HCT116 (cell line): ENCODE measurements around the gene CDK9. TPM values are rescaled to one million over a fixed set of nuclear protein-coding genes. Genes with fewer than 3 reads are reported as not detected.

Experiments
- ATAC-seq: fragments of 200-7000 bp; cut with Tn5 transposase; 2 replicates; pipeline ENCODE4 v1.9.1; 2020; ENCODE audit warnings: mild to moderate bottlenecking, moderate library complexity
- BruUV-seq: library from RNA; stranded (reverse); fragments of 400-500 nt; replicated peaks from 2 replicates; lab custom pipeline; 2021; lab: Mats Ljungman, UMichigan
- CTCF ChIA-PET: fragments of 300-600 bp; sonication (Branson Sonifier 250); formaldehyde crosslinking; loops from one replicate; lab custom pipeline; 2021; ENCODE audit warnings: antibody characterized with exemption; lab: Charles Lee
- POLR2A ChIA-PET: fragments of 300-600, 350-600 bp; sonication (Branson Sonifier 250); formaldehyde crosslinking; loops from one replicate; lab custom pipeline; 2021; ENCODE audit warnings: antibody characterized with exemption; lab: Charles Lee
- RAD21 ChIA-PET, 2 experiments: fragments of 300-600 bp; sonication (Branson Sonifier 250); formaldehyde crosslinking; loops; one replicate each; lab custom pipeline; 2023; ENCODE audit warnings: low total read pairs in 2 of 2; ENCODE audit not compliant: uncharacterized antibody in 2 of 2, unreplicated experiment in 2 of 2, low non-redundant PET in 1 of 2; lab: Charles Lee
- DNase-seq: peaks from one replicate; pipeline ENCODE4 v3.0.0-alpha.2; 2010; ENCODE audit warnings: low read depth, low spot score
- H2AFZ ChIP-seq: fragments of 200-600 bp; shearing (Covaris generic), sonication (generic); 2 replicates; pipeline ENCODE4 v1.6.1; 2017; ENCODE audit warnings: low read depth, mixed run types, mixed read lengths, antibody characterized with exemption, low read length; ENCODE audit not compliant: poor library complexity, severe bottlenecking
- H3K27ac ChIP-seq: 2 replicates; pipeline ENCODE4 v1.5.1; 2012; ENCODE audit warnings: low read depth, low read length
- H3K27me3 ChIP-seq: fragments of 200-600 bp; sonication (generic); 2 replicates; pipeline ENCODE4 v1.6.1; 2016; ENCODE audit warnings: mixed run types, low read length, mixed read lengths; ENCODE audit not compliant: insufficient read depth
- H3K36me3 ChIP-seq, 2 experiments: fragments of 200-500 bp in 1 of 2; fragments of 200-600 bp in 1 of 2; sonication (Bioruptor generic) in 1 of 2; sonication (generic) in 1 of 2; 2 replicates each; pipeline versions ENCODE4 v1.5.1 to v1.6.1; 2014 to 2016; ENCODE audit warnings: low read length in 2 of 2, inconsistent platforms in 1 of 2, mixed read lengths in 1 of 2, mixed run types in 1 of 2; ENCODE audit not compliant: insufficient read depth in 2 of 2, control insufficient read depth in 1 of 2
- H3K4me1 ChIP-seq, 2 experiments: fragments of 200-600 bp in 1 of 2; sonication (generic) in 1 of 2; 2 replicates each; pipeline versions ENCODE4 v1.5.1 to v1.6.1; 2012 to 2017; ENCODE audit warnings: low read length in 2 of 2, inconsistent platforms in 1 of 2, mild to moderate bottlenecking in 1 of 2, mixed read lengths in 1 of 2, mixed run types in 1 of 2, moderate library complexity in 1 of 2; ENCODE audit not compliant: insufficient read depth in 2 of 2, control insufficient read depth in 1 of 2
- H3K4me2 ChIP-seq: fragments of 200-600 bp; sonication (generic); 2 replicates; pipeline ENCODE4 v1.6.1; 2017; ENCODE audit warnings: mixed run types, low read length, mixed read lengths
- H3K4me3 ChIP-seq, 2 experiments: fragments of 200-600 bp in 1 of 2; sonication (generic) in 1 of 2; replicated peaks in 1 of 2; 2 replicates each; pipeline ENCODE4 v1.5.1; 2011 to 2016; ENCODE audit warnings: low read length in 2 of 2, control low read depth in 1 of 2, low read depth in 1 of 2, mild to moderate bottlenecking in 1 of 2, mixed read lengths in 1 of 2, mixed run types in 1 of 2
- H3K79me2 ChIP-seq: fragments of 200-600 bp; sonication (generic); 2 replicates; pipeline ENCODE4 v1.6.1; 2017; ENCODE audit warnings: mild to moderate bottlenecking, mixed run types, low read length, moderate library complexity, mixed read lengths; ENCODE audit not compliant: insufficient read depth
- H3K9ac ChIP-seq: fragments of 200-600 bp; sonication (generic); 2 replicates; pipeline ENCODE4 v1.6.1; 2016; ENCODE audit warnings: low read length, mixed read lengths
- H3K9me2 ChIP-seq: fragments of 200-600 bp; sonication (generic), shearing (Covaris generic); 2 replicates; pipeline ENCODE4 v1.6.1; 2017; ENCODE audit warnings: mixed run types, mild to moderate bottlenecking, moderate library complexity; ENCODE audit not compliant: insufficient read depth
- H3K9me3 ChIP-seq, 2 experiments: fragments of 200-500 bp in 1 of 2; fragments of 200-600 bp in 1 of 2; sonication (Bioruptor generic) in 1 of 2; sonication (generic) in 1 of 2; 2 replicates each; pipeline ENCODE4 v1.6.1; 2014 to 2017; ENCODE audit warnings: low read length in 2 of 2, mixed read lengths in 2 of 2, inconsistent platforms in 1 of 2, low read depth in 1 of 2, mild to moderate bottlenecking in 1 of 2, mixed run types in 1 of 2, moderate library complexity in 1 of 2; ENCODE audit not compliant: control insufficient read depth in 1 of 2, insufficient read depth in 1 of 2
- H4K20me1 ChIP-seq: fragments of 200-600 bp; sonication (generic), shearing (Covaris generic); 2 replicates; pipeline ENCODE4 v1.6.1; 2017; ENCODE audit warnings: mixed run types, mild to moderate bottlenecking, moderate library complexity; ENCODE audit not compliant: insufficient read depth
- CBX3 ChIP-seq: IDR thresholded peaks from 2 replicates; pipeline ENCODE4 v1.6.1; 2012; ENCODE audit warnings: low read depth
- EGR1 ChIP-seq: IDR thresholded peaks from 2 replicates; pipeline ENCODE4 v1.6.1; 2012; ENCODE audit warnings: low read depth
- FOSL1 ChIP-seq: IDR thresholded peaks from 2 replicates; pipeline ENCODE4 v1.6.1; 2012; ENCODE audit warnings: low read depth
- POLR2A ChIP-seq: IDR thresholded peaks from 2 replicates; pipeline ENCODE4 v1.7.0; 2011; ENCODE audit warnings: borderline replicate concordance; ENCODE audit not compliant: insufficient read depth, insufficient read length; ENCODE audit errors: extremely low read depth
- POLR2AphosphoS5 ChIP-seq: IDR thresholded peaks from 2 replicates; pipeline ENCODE4 v1.6.1; 2011; ENCODE audit warnings: mild to moderate bottlenecking, low read depth, low read length, moderate library complexity
- RAD21 ChIP-seq: IDR thresholded peaks from 2 replicates; pipeline ENCODE4 v1.6.1; 2012; ENCODE audit warnings: low read depth, mild to moderate bottlenecking
- SIN3A ChIP-seq: IDR thresholded peaks from 2 replicates; pipeline ENCODE4 v1.6.1; 2012; ENCODE audit warnings: low read depth
- SRF ChIP-seq: IDR thresholded peaks from 2 replicates; pipeline ENCODE4 v1.6.1; 2012; ENCODE audit warnings: low read depth
- TCF7L2 ChIP-seq: IDR thresholded peaks from 2 replicates; pipeline ENCODE4 v1.7.0; 2011; ENCODE audit warnings: borderline replicate concordance, inconsistent platforms; ENCODE audit not compliant: insufficient read depth, insufficient read length; ENCODE audit errors: extremely low read depth
- YY1 ChIP-seq: IDR thresholded peaks from 2 replicates; pipeline ENCODE4 v1.6.1; 2011; ENCODE audit warnings: low read length, low read depth, moderate library complexity, mild to moderate bottlenecking; ENCODE audit not compliant: insufficient replicate concordance; ENCODE audit errors: extremely low read depth
- ZFX ChIP-seq: fragments of 450-650 bp; IDR thresholded peaks from 2 replicates; pipeline ENCODE4 v1.6.1; 2017
- ZNF274 ChIP-seq: fragments of 200-500 bp; sonication (Bioruptor generic); IDR thresholded peaks from 2 replicates; pipeline ENCODE4 v1.6.1; 2014; ENCODE audit warnings: mild to moderate bottlenecking, low read depth, low read length, inconsistent platforms
- intact Hi-C: fragments of 100-400 bp; cut with micrococcal nuclease; formaldehyde crosslinking; loops from 2 replicates; pipeline ENCODE4 v1.10.0; 2022
- total RNA-seq: library from RNA; stranded (reverse); gene quantifications from one replicate; pipeline ENCODE4 v1.2.1, GENCODE V29; 2021; ENCODE audit not compliant: unreplicated experiment
- TF ChIP-seq, protein P1 (sequence below), 3 experiments: fragments of 200-600 bp in 1 of 3; sonication (generic) in 1 of 3; IDR thresholded peaks in 2 of 3; conservative IDR thresholded peaks in 1 of 3; 2 replicates each; pipeline ENCODE4 v1.5.1; 2012 to 2017; ENCODE audit warnings: low read depth in 2 of 3, low read length in 2 of 3, antibody characterized with exemption in 1 of 3, borderline replicate concordance in 1 of 3, control low read depth in 1 of 3, mild to moderate bottlenecking in 1 of 3, mixed read lengths in 1 of 3, mixed run types in 1 of 3, moderate library complexity in 1 of 3; ENCODE audit not compliant: insufficient read depth in 1 of 3
- TF ChIP-seq, protein P2 (sequence below): IDR thresholded peaks from 2 replicates; pipeline ENCODE4 v1.6.1; 2011; ENCODE audit warnings: mild to moderate bottlenecking, low read length, moderate library complexity; ENCODE audit not compliant: insufficient replicate concordance; ENCODE audit errors: extremely low read depth
- TF ChIP-seq, protein P3 (sequence below): IDR thresholded peaks from 2 replicates; pipeline ENCODE4 v1.6.1; 2012; ENCODE audit warnings: low read depth

Gene CDK9
- total RNA-seq, 1 experiment from 2014 or later: 102 TPM

DNA sequence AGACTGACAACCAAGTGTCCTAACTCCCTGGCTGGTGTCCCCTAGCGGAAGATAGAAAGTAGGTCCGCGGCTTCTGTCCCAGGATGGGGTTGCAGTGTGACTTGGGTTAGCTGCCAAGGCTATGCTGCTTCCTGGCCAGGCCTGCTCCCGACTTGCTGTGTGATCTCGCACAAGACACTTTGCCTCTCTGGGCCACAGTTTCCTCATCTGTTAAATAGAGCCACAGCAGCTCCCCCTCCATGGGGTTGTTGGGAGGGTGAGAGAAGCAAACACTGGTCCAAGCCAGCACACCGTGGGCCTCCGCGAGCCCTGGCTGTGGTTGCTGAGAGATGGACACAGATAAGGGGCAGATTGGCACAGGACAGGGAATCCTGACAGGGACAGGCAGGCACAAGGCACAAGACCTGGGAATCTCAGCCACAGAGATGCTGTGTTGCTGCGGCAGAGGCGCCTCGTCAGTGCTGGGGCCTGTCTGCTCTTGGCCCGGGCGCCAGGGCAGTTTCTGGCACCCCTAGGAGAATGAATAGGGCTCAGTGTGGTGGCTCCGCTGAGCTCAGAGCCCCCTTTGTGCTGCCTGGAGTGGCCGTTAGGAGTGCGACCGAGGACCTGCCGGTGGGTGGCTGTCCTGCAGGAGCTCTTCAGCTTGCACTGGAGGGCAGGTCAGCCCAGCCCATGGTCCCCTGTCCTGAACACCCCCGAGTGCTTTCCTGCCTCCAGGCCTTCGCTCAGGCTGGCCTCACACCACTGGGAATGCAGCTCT is 5.5 kb upstream of the CDK9 start:
- H3K27ac ChIP-seq: no peak overlapping the region; the same call in 1 of the 2 replicates
- intact Hi-C loops: no loop called here
- ChIA-PET POLR2A (interaction anchor here (0.8 kb wide), 1 partner anchor 40 kb away, joined by 4 read pairs; no protein-coding TSS in a partner anchor), RAD21 (no interaction called here), CTCF (interaction anchor here (1.1 kb wide), 1 partner anchor 46 kb away, joined by 4 read pairs; the partner anchor contains the start of gene TOR2A)
- H2AFZ ChIP-seq: no peak overlapping the region
- peaks cover 5% of the 10 kb centered on the region in 2 experiments; a peak in 3 of 4 replicates for H3K4me1 ChIP-seq
- H3K36me3 ChIP-seq: no peaks in the 10 kb centered on the region
- no peaks in the 10 kb centered on the region for H3K79me2 ChIP-seq
- BruUV-seq: no TSS peak
- no peak overlapping the region for H3K9ac ChIP-seq
- DNase-seq (no peak), ATAC-seq (no peak)
- H3K9me2 ChIP-seq: no peaks in the 10 kb centered on the region
- no peaks in the 10 kb centered on the region for H3K27me3 ChIP-seq
- no peak for TF ChIP-seq POLR2A
- TF ChIP-seq RAD21: no peak
- TF ChIP-seq TCF7L2: no peak
- TF ChIP-seq, protein P1, sequence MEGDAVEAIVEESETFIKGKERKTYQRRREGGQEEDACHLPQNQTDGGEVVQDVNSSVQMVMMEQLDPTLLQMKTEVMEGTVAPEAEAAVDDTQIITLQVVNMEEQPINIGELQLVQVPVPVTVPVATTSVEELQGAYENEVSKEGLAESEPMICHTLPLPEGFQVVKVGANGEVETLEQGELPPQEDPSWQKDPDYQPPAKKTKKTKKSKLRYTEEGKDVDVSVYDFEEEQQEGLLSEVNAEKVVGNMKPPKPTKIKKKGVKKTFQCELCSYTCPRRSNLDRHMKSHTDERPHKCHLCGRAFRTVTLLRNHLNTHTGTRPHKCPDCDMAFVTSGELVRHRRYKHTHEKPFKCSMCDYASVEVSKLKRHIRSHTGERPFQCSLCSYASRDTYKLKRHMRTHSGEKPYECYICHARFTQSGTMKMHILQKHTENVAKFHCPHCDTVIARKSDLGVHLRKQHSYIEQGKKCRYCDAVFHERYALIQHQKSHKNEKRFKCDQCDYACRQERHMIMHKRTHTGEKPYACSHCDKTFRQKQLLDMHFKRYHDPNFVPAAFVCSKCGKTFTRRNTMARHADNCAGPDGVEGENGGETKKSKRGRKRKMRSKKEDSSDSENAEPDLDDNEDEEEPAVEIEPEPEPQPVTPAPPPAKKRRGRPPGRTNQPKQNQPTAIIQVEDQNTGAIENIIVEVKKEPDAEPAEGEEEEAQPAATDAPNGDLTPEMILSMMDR (IDR thresholded peaks at IDR 0.05 in 2 of 3, conservative IDR thresholded peaks at IDR 0.05 in 1 of 3; ENCODE audit: borderline replicate concordance in 1 of 3, insufficient read depth in 1 of 3, low read depth in 2 of 3, low read length in 2 of 3): no peak
- TF ChIP-seq YY1: no peak
- TF ChIP-seq FOSL1: no peak
- TF ChIP-seq POLR2AphosphoS5: no peak
- TF ChIP-seq SRF: no peak
- TF ChIP-seq, protein P2, sequence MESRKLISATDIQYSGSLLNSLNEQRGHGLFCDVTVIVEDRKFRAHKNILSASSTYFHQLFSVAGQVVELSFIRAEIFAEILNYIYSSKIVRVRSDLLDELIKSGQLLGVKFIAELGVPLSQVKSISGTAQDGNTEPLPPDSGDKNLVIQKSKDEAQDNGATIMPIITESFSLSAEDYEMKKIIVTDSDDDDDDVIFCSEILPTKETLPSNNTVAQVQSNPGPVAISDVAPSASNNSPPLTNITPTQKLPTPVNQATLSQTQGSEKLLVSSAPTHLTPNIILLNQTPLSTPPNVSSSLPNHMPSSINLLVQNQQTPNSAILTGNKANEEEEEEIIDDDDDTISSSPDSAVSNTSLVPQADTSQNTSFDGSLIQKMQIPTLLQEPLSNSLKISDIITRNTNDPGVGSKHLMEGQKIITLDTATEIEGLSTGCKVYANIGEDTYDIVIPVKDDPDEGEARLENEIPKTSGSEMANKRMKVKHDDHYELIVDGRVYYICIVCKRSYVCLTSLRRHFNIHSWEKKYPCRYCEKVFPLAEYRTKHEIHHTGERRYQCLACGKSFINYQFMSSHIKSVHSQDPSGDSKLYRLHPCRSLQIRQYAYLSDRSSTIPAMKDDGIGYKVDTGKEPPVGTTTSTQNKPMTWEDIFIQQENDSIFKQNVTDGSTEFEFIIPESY: no peak
- no peak for TF ChIP-seq ZFX
- TF ChIP-seq ZNF274: no peak
- TF ChIP-seq, protein P3, sequence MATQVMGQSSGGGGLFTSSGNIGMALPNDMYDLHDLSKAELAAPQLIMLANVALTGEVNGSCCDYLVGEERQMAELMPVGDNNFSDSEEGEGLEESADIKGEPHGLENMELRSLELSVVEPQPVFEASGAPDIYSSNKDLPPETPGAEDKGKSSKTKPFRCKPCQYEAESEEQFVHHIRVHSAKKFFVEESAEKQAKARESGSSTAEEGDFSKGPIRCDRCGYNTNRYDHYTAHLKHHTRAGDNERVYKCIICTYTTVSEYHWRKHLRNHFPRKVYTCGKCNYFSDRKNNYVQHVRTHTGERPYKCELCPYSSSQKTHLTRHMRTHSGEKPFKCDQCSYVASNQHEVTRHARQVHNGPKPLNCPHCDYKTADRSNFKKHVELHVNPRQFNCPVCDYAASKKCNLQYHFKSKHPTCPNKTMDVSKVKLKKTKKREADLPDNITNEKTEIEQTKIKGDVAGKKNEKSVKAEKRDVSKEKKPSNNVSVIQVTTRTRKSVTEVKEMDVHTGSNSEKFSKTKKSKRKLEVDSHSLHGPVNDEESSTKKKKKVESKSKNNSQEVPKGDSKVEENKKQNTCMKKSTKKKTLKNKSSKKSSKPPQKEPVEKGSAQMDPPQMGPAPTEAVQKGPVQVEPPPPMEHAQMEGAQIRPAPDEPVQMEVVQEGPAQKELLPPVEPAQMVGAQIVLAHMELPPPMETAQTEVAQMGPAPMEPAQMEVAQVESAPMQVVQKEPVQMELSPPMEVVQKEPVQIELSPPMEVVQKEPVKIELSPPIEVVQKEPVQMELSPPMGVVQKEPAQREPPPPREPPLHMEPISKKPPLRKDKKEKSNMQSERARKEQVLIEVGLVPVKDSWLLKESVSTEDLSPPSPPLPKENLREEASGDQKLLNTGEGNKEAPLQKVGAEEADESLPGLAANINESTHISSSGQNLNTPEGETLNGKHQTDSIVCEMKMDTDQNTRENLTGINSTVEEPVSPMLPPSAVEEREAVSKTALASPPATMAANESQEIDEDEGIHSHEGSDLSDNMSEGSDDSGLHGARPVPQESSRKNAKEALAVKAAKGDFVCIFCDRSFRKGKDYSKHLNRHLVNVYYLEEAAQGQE: no peak
- TF ChIP-seq CBX3: no peak
- TF ChIP-seq EGR1: no peak
- TF ChIP-seq SIN3A: no peak
- no peak overlapping the region for H3K4me3 ChIP-seq
- H3K4me2 ChIP-seq: no peak overlapping the region
- no peaks in the 10 kb centered on the region for H4K20me1 ChIP-seq
- H3K9me3 ChIP-seq: no peaks in the 10 kb centered on the region
